ENCODE measurements around the gene FBXW7. TPM values are rescaled to one million over a fixed set of nuclear protein-coding genes. Genes with fewer than 3 reads are reported as not detected.

Gene FBXW7
- total RNA-seq, 1 experiment from 2014 or later: 23.0 TPM

- Mint-ChIP-seq H3K4me3 (no peak overlapping the region), H3K27ac (no peak overlapping the region)
- POLR2A ChIA-PET: no interaction called here
Measured at GRCh38 chr4:152485726-152486276, 50.1 kb downstream of the FBXW7 start.

DNA sequence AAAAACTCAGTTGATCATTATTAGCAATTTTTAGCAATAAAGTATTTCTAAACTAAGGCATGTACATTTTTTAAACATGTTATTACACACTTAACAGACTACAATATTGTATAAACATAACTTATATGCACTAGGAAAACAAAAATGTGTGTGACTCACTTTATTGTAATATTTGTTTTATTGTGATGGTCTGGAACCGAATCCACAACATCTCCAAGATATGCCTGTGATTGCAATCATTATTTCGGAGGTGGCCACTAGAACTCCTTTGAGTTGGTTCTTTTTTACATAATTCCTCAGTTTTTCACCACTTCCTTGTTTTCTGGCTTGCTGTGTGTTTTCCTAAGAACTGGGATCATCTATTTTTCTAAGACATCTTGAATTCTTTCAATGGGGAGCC is 53.7 kb downstream of the FBXW7 start:
- H3K36me3 Mint-ChIP-seq: peaks cover 18% of the 10 kb centered on the region
- ChIA-PET POLR2A (no interaction called here), CTCF (no interaction called here)
- no peak overlapping the region for H3K4me3 Mint-ChIP-seq
- no peak for ATAC-seq
- no peaks in the 10 kb centered on the region for H3K27me3 Mint-ChIP-seq (ENCODE audit: low read depth)
- DNase-seq (ENCODE audit: low spot score): no peak
- peaks cover 5% of the 10 kb centered on the region for H3K4me1 Mint-ChIP-seq
- H3K9me3 Mint-ChIP-seq: peaks cover 20% of the 10 kb centered on the region
- no peak overlapping the region for H3K27ac Mint-ChIP-seq
- TF ChIP-seq E2F1 (CRISPR knock-in tag; IDR thresholded peaks at IDR 0.05) (no peak), HMGXB4 (CRISPR knock-in tag; IDR thresholded peaks at IDR 0.05) (no peak), JUN (CRISPR knock-in tag; IDR thresholded peaks at IDR 0.05) (no peak), CREM (CRISPR knock-in tag; IDR thresholded peaks at IDR 0.05) (no peak), MLX (CRISPR knock-in tag; IDR thresholded peaks at IDR 0.05) (no peak), HMGA2 (CRISPR knock-in tag; IDR thresholded peaks at IDR 0.05) (no peak), TEAD1 (CRISPR knock-in tag; IDR thresholded peaks at IDR 0.05) (no peak), TEAD4 (CRISPR knock-in tag; IDR thresholded peaks at IDR 0.05) (no peak), EMX1 (CRISPR knock-in tag; IDR thresholded peaks at IDR 0.05) (no peak), RELA (CRISPR knock-in tag; IDR thresholded peaks at IDR 0.05; ENCODE audit: borderline replicate concordance) (no peak)

More at GRCh38 chr4:152485726-152486276, 50.1 kb downstream of the FBXW7 start:
- Mint-ChIP-seq H3K9me3 (peaks cover 17% of the 10 kb centered on the region), H3K27me3 (ENCODE audit: low read depth) (no peaks in the 10 kb centered on the region), H3K36me3 (peaks cover 18% of the 10 kb centered on the region), H3K4me1 (no peaks in the 10 kb centered on the region)
- CTCF ChIA-PET: interaction anchor here (2.0 kb wide), 1 partner anchor 15 kb away, joined by 8 read pairs; no protein-coding TSS in a partner anchor
- TF ChIP-seq GABPB1 (CRISPR knock-in tag; IDR thresholded peaks at IDR 0.05) (peak; percentile 19; the same call in 1 of the 2 replicates), FOXJ3 (CRISPR knock-in tag; IDR thresholded peaks at IDR 0.05; ENCODE audit: borderline replicate concordance) (no peak)
- ATAC-seq (no peak), DNase-seq (ENCODE audit: low spot score) (no peak)

GRCh38 chr4:152480901-152481300 is 55.0 kb downstream of the FBXW7 start:
- DNase-seq (ENCODE audit: low spot score) (no peak), ATAC-seq (no peak)
- H3K9me3 Mint-ChIP-seq: peaks cover 20% of the 10 kb centered on the region
- POLR2A ChIA-PET: no interaction called here
- peaks cover 18% of the 10 kb centered on the region for H3K36me3 Mint-ChIP-seq
- H3K4me3 Mint-ChIP-seq: no peak overlapping the region
- CTCF ChIA-PET: interaction anchor here (0.7 to 1.6 kb wide), 2 partner anchors 18 to 20 kb away, joined by 3 to 6 read pairs; no protein-coding TSS in a partner anchor
- peaks cover 17% of the 10 kb centered on the region for H3K4me1 Mint-ChIP-seq
- no peak overlapping the region for H3K27ac Mint-ChIP-seq
- H3K27me3 Mint-ChIP-seq (ENCODE audit: low read depth): no peaks in the 10 kb centered on the region
- TF ChIP-seq ZBTB43 (CRISPR knock-in tag; IDR thresholded peaks at IDR 0.05) (no peak), NR1H2 (CRISPR knock-in tag; IDR thresholded peaks at IDR 0.05) (no peak), CREB1 (CRISPR knock-in tag; IDR thresholded peaks at IDR 0.05) (no peak), PREB (CRISPR knock-in tag; IDR thresholded peaks at IDR 0.05; ENCODE audit: borderline replicate concordance) (no peak), NR2C2 (CRISPR knock-in tag; IDR thresholded peaks at IDR 0.05) (no peak), E2F1 (CRISPR knock-in tag; IDR thresholded peaks at IDR 0.05) (no peak), ZNF281 (CRISPR knock-in tag; IDR thresholded peaks at IDR 0.05) (no peak), JAZF1 (CRISPR knock-in tag; IDR thresholded peaks at IDR 0.05) (no peak)
- TF ChIP-seq, protein P1, sequence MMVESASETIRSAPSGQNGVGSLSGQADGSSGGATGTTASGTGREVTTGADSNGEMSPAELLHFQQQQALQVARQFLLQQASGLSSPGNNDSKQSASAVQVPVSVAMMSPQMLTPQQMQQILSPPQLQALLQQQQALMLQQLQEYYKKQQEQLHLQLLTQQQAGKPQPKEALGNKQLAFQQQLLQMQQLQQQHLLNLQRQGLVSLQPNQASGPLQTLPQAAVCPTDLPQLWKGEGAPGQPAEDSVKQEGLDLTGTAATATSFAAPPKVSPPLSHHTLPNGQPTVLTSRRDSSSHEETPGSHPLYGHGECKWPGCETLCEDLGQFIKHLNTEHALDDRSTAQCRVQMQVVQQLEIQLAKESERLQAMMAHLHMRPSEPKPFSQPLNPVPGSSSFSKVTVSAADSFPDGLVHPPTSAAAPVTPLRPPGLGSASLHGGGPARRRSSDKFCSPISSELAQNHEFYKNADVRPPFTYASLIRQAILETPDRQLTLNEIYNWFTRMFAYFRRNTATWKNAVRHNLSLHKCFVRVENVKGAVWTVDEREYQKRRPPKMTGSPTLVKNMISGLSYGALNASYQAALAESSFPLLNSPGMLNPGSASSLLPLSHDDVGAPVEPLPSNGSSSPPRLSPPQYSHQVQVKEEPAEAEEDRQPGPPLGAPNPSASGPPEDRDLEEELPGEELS (CRISPR knock-in tag; IDR thresholded peaks at IDR 0.05): no peak

Data from WTC11 (cell line).